Keratinocyte (primary cell): ENCODE data around the gene SORT1. TPM values are rescaled to one million over a fixed set of nuclear protein-coding genes. Genes with fewer than 3 reads are reported as not detected.

Experiments used
- DNase-seq: peaks from one replicate; pipeline ENCODE4 v3.0.0-alpha.2; 2011; ENCODE audit warnings: low read depth, missing footprints, low spot score
- FAIRE-seq: peaks from 2 replicates; lab custom pipeline; 2011; peaks lifted over from hg19 to GRCh38; lab: Jason Lieb, UNC
- H2AFZ ChIP-seq: 2 replicates; pipeline ENCODE4 v1.6.0; 2012; ENCODE audit warnings: low read length, control low read depth, inconsistent platforms; ENCODE audit not compliant: control insufficient read depth
- H3K27ac ChIP-seq: 2 replicates; pipeline ENCODE4 v1.5.1; 2011; ENCODE audit warnings: low read length; ENCODE audit not compliant: control insufficient read depth, insufficient read depth
- H3K27me3 ChIP-seq: 3 replicates; pipeline ENCODE4 v1.6.0; 2011; ENCODE audit warnings: low read length; ENCODE audit not compliant: control insufficient read depth, insufficient read depth; ENCODE audit errors: extremely low read depth
- H3K36me3 ChIP-seq, 2 experiments: 2 replicates in 1 of 2; 3 replicates in 1 of 2; pipeline ENCODE4 v1.5.1; 2011; ENCODE audit warnings: low read length in 2 of 2, mild to moderate bottlenecking in 1 of 2; ENCODE audit not compliant: control insufficient read depth in 2 of 2, insufficient read depth in 2 of 2; ENCODE audit errors: extremely low read depth in 1 of 2
- H3K4me1 ChIP-seq: 3 replicates; pipeline ENCODE4 v1.5.1; 2011; ENCODE audit warnings: low read length; ENCODE audit not compliant: control insufficient read depth, insufficient read depth; ENCODE audit errors: extremely low read depth
- H3K4me2 ChIP-seq: 3 replicates; pipeline ENCODE4 v1.6.0; 2011; ENCODE audit warnings: low read depth, low read length; ENCODE audit not compliant: control insufficient read depth, insufficient read depth; ENCODE audit errors: extremely low read depth
- H3K4me3 ChIP-seq, 3 experiments: fragments of 200-600 bp in 1 of 3; sonication (generic) in 1 of 3; 2 replicates in 2 of 3; 3 replicates in 1 of 3; pipeline ENCODE4 v1.5.1; 2011 to 2016; ENCODE audit warnings: low read length in 3 of 3, mild to moderate bottlenecking in 3 of 3, control low read depth in 2 of 3, inconsistent platforms in 1 of 3, low read depth in 1 of 3, mixed read lengths in 1 of 3, mixed run types in 1 of 3, moderate library complexity in 1 of 3; ENCODE audit not compliant: control insufficient read depth in 2 of 3, insufficient read depth in 2 of 3; ENCODE audit errors: extremely low read depth in 1 of 3
- H3K79me2 ChIP-seq: 2 replicates; pipeline ENCODE4 v1.6.0; 2012; ENCODE audit warnings: low read length; ENCODE audit not compliant: control insufficient read depth, insufficient read depth
- H3K9ac ChIP-seq: 3 replicates; pipeline ENCODE4 v1.6.0; 2011; ENCODE audit warnings: low read length; ENCODE audit not compliant: control insufficient read depth, insufficient read depth; ENCODE audit errors: extremely low read depth
- H3K9me1 ChIP-seq: 3 replicates; pipeline ENCODE4 v1.6.0; 2011; ENCODE audit warnings: low read length; ENCODE audit not compliant: control insufficient read depth, insufficient read depth; ENCODE audit errors: extremely low read depth
- H3K9me3 ChIP-seq: 2 replicates; pipeline ENCODE4 v1.5.1; 2012; ENCODE audit warnings: low read depth, low read length; ENCODE audit not compliant: control insufficient read depth
- H4K20me1 ChIP-seq: 3 replicates; pipeline ENCODE4 v1.6.0; 2011; ENCODE audit warnings: low read length; ENCODE audit not compliant: control insufficient read depth, insufficient read depth; ENCODE audit errors: extremely low read depth
- CTCF ChIP-seq, 3 experiments: IDR thresholded peaks in 1 of 3; conservative IDR thresholded peaks in 1 of 3; optimal IDR thresholded peaks in 1 of 3; 2 replicates in 2 of 3; 3 replicates in 1 of 3; pipeline versions ENCODE3 to v1.5.1; 2011; ENCODE audit warnings: low read length in 3 of 3, mild to moderate bottlenecking in 3 of 3, moderate library complexity in 2 of 3, control low read depth in 1 of 3, inconsistent platforms in 1 of 3; ENCODE audit not compliant: insufficient read depth in 2 of 3; ENCODE audit errors: extremely low read depth in 1 of 3
- EZH2 ChIP-seq: IDR thresholded peaks from one replicate; pipeline ENCODE4 v1.6.1; 2012; ENCODE audit warnings: inconsistent platforms, mild to moderate bottlenecking, low read length, moderate library complexity
- dilution Hi-C: fragments of 300-500 bp; cut with MboI; formaldehyde crosslinking; loops from one replicate; pipeline ENCODE4 v1.7.0; 2020; ENCODE audit warnings: low sequenced_read_pairs; ENCODE audit not compliant: extremely low pct_ligation_motif_present
- polyA plus RNA-seq, 5 experiments: library from polyadenylated mRNA; depleted of rRNA in 3 of 5; stranded (reverse) in 3 of 5; stranded (forward) in 1 of 5; unstranded in 1 of 5; fragments of >200 nt; gene quantifications; 1 replicate in 1 of 5; 2 replicates in 3 of 5; 3 replicates in 1 of 5; pipeline versions ENCODE4 v1.2.1 to v1.2.3, GENCODE V29; 2011 to 2012; ENCODE audit warnings: missing spikeins in 2 of 5, low read depth in 1 of 5, low replicate concordance in 1 of 5

The SORT1 gene
- polyA plus RNA-seq, 1 donor (not counting 4 experiments of a cell fraction or from before 2014, with no cell fraction given) = 1.6 TPM

- DNase-seq = no peak
- H3K79me2 ChIP-seq = no peaks in the 10 kb centered on the region
- H3K36me3 ChIP-seq = no peaks in the 10 kb centered on the region
- no peak for FAIRE-seq
- H3K27me3 ChIP-seq = no peaks in the 10 kb centered on the region
- no peak overlapping the region for H3K4me2 ChIP-seq
- no peaks in the 10 kb centered on the region for H3K9me3 ChIP-seq
- no peaks in the 10 kb centered on the region for H3K9me1 ChIP-seq
- H2AFZ ChIP-seq = no peak overlapping the region
- H3K4me1 ChIP-seq = no peaks in the 10 kb centered on the region
- H3K27ac ChIP-seq = no peak overlapping the region
- H3K9ac ChIP-seq = no peak overlapping the region
- dilution Hi-C loops = no loop called here
- no peaks in the 10 kb centered on the region for H4K20me1 ChIP-seq
- H3K4me3 ChIP-seq = no peak overlapping the region
- no peak for TF ChIP-seq CTCF (optimal IDR thresholded peaks at IDR 0.05 in 1 of 3, IDR thresholded peaks at IDR 0.05 in 1 of 3, conservative IDR thresholded peaks at IDR 0.05 in 1 of 3; ENCODE audit: extremely low read depth in 1 of 3, insufficient read depth in 2 of 3, low read length in 3 of 3)
- TF ChIP-seq EZH2 = no peak
Observed at GRCh38 chr1:109379907-109380306, 17.8 kb downstream of the SORT1 start.

GRCh38 chr1:109379422-109379821 is 18.3 kb downstream of the SORT1 start:
- no peak for FAIRE-seq
- Histone ChIP-seq H3K36me3 (no peaks in the 10 kb centered on the region), H3K9me3 (no peaks in the 10 kb centered on the region), H3K79me2 (no peaks in the 10 kb centered on the region), H3K9ac (no peak overlapping the region), H3K9me1 (no peaks in the 10 kb centered on the region), H3K27me3 (no peaks in the 10 kb centered on the region), H4K20me1 (no peaks in the 10 kb centered on the region), H2AFZ (no peak overlapping the region), H3K4me2 (no peak overlapping the region), H3K4me3 (no peak overlapping the region), H3K27ac (no peak overlapping the region), H3K4me1 (no peaks in the 10 kb centered on the region)
- dilution Hi-C loops = no loop called here
- TF ChIP-seq EZH2 (no peak), CTCF (optimal IDR thresholded peaks at IDR 0.05 in 1 of 3, IDR thresholded peaks at IDR 0.05 in 1 of 3, conservative IDR thresholded peaks at IDR 0.05 in 1 of 3; ENCODE audit: extremely low read depth in 1 of 3, insufficient read depth in 2 of 3, low read length in 3 of 3) (no peak)
- no peak for DNase-seq
